HCT116 (cell line): Measurements from ENCODE around the gene STAG3.

Experiments used
- EGR1 ChIP-seq: IDR thresholded peaks from 2 replicates; pipeline ENCODE4 v1.6.1; 2012; ENCODE audit warnings: low read depth
- EZH2 ChIP-seq: fragments of 200-600 bp; sonication (generic); IDR thresholded peaks from 2 replicates; pipeline ENCODE4 v1.6.1; 2017; ENCODE audit warnings: antibody characterized with exemption, mixed run types
- POLR2A ChIP-seq: IDR thresholded peaks from 2 replicates; pipeline ENCODE4 v1.7.0; 2011; ENCODE audit warnings: borderline replicate concordance; ENCODE audit not compliant: insufficient read depth, insufficient read length; ENCODE audit errors: extremely low read depth
- POLR2AphosphoS5 ChIP-seq: IDR thresholded peaks from 2 replicates; pipeline ENCODE4 v1.6.1; 2011; ENCODE audit warnings: mild to moderate bottlenecking, low read depth, low read length, moderate library complexity
- SIN3A ChIP-seq: IDR thresholded peaks from 2 replicates; pipeline ENCODE4 v1.6.1; 2012; ENCODE audit warnings: low read depth
- SP1 ChIP-seq: IDR thresholded peaks from 2 replicates; pipeline ENCODE4 v1.6.1; 2012; ENCODE audit warnings: low read depth
- SRF ChIP-seq: IDR thresholded peaks from 2 replicates; pipeline ENCODE4 v1.6.1; 2012; ENCODE audit warnings: low read depth
- YY1 ChIP-seq: IDR thresholded peaks from 2 replicates; pipeline ENCODE4 v1.6.1; 2011; ENCODE audit warnings: low read length, low read depth, moderate library complexity, mild to moderate bottlenecking; ENCODE audit not compliant: insufficient replicate concordance; ENCODE audit errors: extremely low read depth
- TF ChIP-seq, protein P1 (sequence below), 3 experiments: fragments of 200-600 bp in 1 of 3; sonication (generic) in 1 of 3; IDR thresholded peaks in 2 of 3; conservative IDR thresholded peaks in 1 of 3; 2 replicates each; pipeline ENCODE4 v1.5.1; 2012 to 2017; ENCODE audit warnings: low read depth in 2 of 3, low read length in 2 of 3, antibody characterized with exemption in 1 of 3, borderline replicate concordance in 1 of 3, control low read depth in 1 of 3, mild to moderate bottlenecking in 1 of 3, mixed read lengths in 1 of 3, mixed run types in 1 of 3, moderate library complexity in 1 of 3; ENCODE audit not compliant: insufficient read depth in 1 of 3
- TF ChIP-seq, protein P2 (sequence below): IDR thresholded peaks from 2 replicates; pipeline ENCODE4 v1.6.1; 2012; ENCODE audit warnings: low read depth

DNA sequence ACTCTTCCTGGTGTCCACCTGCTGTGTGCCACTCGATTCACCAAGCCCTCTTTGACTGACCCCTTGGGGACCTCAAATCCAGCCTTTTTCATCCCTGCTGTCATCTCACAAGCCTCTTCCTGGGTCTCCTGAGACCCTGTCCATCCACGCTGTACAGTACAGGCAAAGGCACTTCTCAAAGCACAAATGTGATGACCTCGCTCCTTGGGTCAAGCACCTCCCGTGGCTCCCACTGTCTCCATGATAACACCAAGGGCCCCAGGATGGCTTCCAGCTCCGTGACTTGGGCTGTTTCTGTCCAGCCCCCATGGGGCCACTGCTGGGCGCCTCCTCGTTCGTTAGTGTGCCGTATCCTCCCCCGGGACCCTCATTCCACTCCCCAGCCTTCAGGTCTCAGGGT is 70.8 kb downstream of the STAG3 start:
- TF ChIP-seq POLR2A = no peak
- TF ChIP-seq, protein P1, sequence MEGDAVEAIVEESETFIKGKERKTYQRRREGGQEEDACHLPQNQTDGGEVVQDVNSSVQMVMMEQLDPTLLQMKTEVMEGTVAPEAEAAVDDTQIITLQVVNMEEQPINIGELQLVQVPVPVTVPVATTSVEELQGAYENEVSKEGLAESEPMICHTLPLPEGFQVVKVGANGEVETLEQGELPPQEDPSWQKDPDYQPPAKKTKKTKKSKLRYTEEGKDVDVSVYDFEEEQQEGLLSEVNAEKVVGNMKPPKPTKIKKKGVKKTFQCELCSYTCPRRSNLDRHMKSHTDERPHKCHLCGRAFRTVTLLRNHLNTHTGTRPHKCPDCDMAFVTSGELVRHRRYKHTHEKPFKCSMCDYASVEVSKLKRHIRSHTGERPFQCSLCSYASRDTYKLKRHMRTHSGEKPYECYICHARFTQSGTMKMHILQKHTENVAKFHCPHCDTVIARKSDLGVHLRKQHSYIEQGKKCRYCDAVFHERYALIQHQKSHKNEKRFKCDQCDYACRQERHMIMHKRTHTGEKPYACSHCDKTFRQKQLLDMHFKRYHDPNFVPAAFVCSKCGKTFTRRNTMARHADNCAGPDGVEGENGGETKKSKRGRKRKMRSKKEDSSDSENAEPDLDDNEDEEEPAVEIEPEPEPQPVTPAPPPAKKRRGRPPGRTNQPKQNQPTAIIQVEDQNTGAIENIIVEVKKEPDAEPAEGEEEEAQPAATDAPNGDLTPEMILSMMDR (IDR thresholded peaks at IDR 0.05 in 2 of 3, conservative IDR thresholded peaks at IDR 0.05 in 1 of 3; ENCODE audit: borderline replicate concordance in 1 of 3, insufficient read depth in 1 of 3, low read depth in 2 of 3, low read length in 2 of 3) = no peak
- TF ChIP-seq YY1 = no peak
- TF ChIP-seq SIN3A = no peak
- TF ChIP-seq POLR2AphosphoS5 = no peak
- TF ChIP-seq, protein P2, sequence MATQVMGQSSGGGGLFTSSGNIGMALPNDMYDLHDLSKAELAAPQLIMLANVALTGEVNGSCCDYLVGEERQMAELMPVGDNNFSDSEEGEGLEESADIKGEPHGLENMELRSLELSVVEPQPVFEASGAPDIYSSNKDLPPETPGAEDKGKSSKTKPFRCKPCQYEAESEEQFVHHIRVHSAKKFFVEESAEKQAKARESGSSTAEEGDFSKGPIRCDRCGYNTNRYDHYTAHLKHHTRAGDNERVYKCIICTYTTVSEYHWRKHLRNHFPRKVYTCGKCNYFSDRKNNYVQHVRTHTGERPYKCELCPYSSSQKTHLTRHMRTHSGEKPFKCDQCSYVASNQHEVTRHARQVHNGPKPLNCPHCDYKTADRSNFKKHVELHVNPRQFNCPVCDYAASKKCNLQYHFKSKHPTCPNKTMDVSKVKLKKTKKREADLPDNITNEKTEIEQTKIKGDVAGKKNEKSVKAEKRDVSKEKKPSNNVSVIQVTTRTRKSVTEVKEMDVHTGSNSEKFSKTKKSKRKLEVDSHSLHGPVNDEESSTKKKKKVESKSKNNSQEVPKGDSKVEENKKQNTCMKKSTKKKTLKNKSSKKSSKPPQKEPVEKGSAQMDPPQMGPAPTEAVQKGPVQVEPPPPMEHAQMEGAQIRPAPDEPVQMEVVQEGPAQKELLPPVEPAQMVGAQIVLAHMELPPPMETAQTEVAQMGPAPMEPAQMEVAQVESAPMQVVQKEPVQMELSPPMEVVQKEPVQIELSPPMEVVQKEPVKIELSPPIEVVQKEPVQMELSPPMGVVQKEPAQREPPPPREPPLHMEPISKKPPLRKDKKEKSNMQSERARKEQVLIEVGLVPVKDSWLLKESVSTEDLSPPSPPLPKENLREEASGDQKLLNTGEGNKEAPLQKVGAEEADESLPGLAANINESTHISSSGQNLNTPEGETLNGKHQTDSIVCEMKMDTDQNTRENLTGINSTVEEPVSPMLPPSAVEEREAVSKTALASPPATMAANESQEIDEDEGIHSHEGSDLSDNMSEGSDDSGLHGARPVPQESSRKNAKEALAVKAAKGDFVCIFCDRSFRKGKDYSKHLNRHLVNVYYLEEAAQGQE = no peak
- TF ChIP-seq EGR1 = no peak
- TF ChIP-seq SP1 = no peak
- TF ChIP-seq EZH2 = no peak
- no peak for TF ChIP-seq SRF
